H9 (cell line): ENCODE data around the gene PRMT6. TPM values are rescaled to one million over a fixed set of nuclear protein-coding genes. Genes with fewer than 3 reads are reported as not detected.

Experiments used
- DNase-seq: peaks from one replicate; pipeline ENCODE4 v3.0.0-alpha.2; 2017
- H2AFZ ChIP-seq: one replicate; pipeline ENCODE4 v1.6.1; 2013; ENCODE audit warnings: mild to moderate bottlenecking, low read length, control low read depth, moderate library complexity
- H2AK5ac ChIP-seq: 2 replicates; pipeline ENCODE4 v1.6.1; 2013; ENCODE audit warnings: low read length, control low read depth, mixed read lengths; ENCODE audit not compliant: insufficient read length
- H2BK120ac ChIP-seq: one replicate; pipeline ENCODE4 v1.6.1; 2013; ENCODE audit warnings: low read depth, mild to moderate bottlenecking, low read length, control low read depth, inconsistent platforms; ENCODE audit not compliant: poor library complexity, severe bottlenecking
- H2BK12ac ChIP-seq: 2 replicates; pipeline ENCODE4 v1.6.1; 2013; ENCODE audit warnings: low read length, control low read depth, mixed read lengths, low read depth; ENCODE audit not compliant: insufficient read length
- H2BK15ac ChIP-seq: 2 replicates; pipeline ENCODE4 v1.6.1; 2013; ENCODE audit warnings: low read depth, low read length, control low read depth
- H2BK20ac ChIP-seq: one replicate; pipeline ENCODE4 v1.6.1; 2013; ENCODE audit warnings: low read depth, mild to moderate bottlenecking, low read length, control low read depth, inconsistent platforms; ENCODE audit not compliant: poor library complexity, severe bottlenecking
- H2BK5ac ChIP-seq: 2 replicates; pipeline ENCODE4 v1.6.1; 2013; ENCODE audit warnings: low read length, control low read depth, mixed read lengths; ENCODE audit not compliant: insufficient read length
- H3K14ac ChIP-seq: 2 replicates; pipeline ENCODE4 v1.6.1; 2013; ENCODE audit warnings: low read length, control low read depth; ENCODE audit not compliant: insufficient read depth
- H3K18ac ChIP-seq: 2 replicates; pipeline ENCODE4 v1.6.1; 2013; ENCODE audit warnings: low read depth, mild to moderate bottlenecking, mixed read lengths, low read length, control low read depth; ENCODE audit not compliant: insufficient read length
- H3K23ac ChIP-seq: 2 replicates; pipeline ENCODE4 v1.6.1; 2013; ENCODE audit warnings: low read length, control low read depth, mixed read lengths, low read depth; ENCODE audit not compliant: insufficient read length
- H3K23me2 ChIP-seq: 2 replicates; pipeline ENCODE4 v1.6.1; 2013; ENCODE audit warnings: low read depth, mild to moderate bottlenecking, mixed read lengths, low read length, control low read depth; ENCODE audit not compliant: insufficient read length, poor library complexity, severe bottlenecking
- H3K27ac ChIP-seq: 2 replicates; pipeline ENCODE4 v1.5.1; 2013; ENCODE audit warnings: low read length, control low read depth, mixed read lengths, low read depth; ENCODE audit not compliant: insufficient read length
- H3K27me3 ChIP-seq: 2 replicates; pipeline ENCODE4 v1.6.1; 2013; ENCODE audit warnings: low read length, control low read depth, inconsistent platforms; ENCODE audit not compliant: insufficient read depth
- H3K4ac ChIP-seq: 2 replicates; pipeline ENCODE4 v1.6.1; 2013; ENCODE audit warnings: low read depth, mild to moderate bottlenecking, control low read depth, inconsistent platforms, low read length, moderate library complexity
- H3K4me1 ChIP-seq: 2 replicates; pipeline ENCODE4 v1.6.1; 2013; ENCODE audit warnings: low read length, control low read depth, inconsistent platforms; ENCODE audit not compliant: insufficient read depth
- H3K4me2 ChIP-seq: 2 replicates; pipeline ENCODE4 v1.6.1; 2013; ENCODE audit warnings: low read length, control low read depth, mixed read lengths; ENCODE audit not compliant: insufficient read length, insufficient read depth
- H3K56ac ChIP-seq: 2 replicates; pipeline ENCODE4 v1.6.1; 2013; ENCODE audit warnings: low read depth, mild to moderate bottlenecking, mixed read lengths, low read length, control low read depth; ENCODE audit not compliant: insufficient read length
- H3K79me1 ChIP-seq: 2 replicates; pipeline ENCODE4 v1.6.1; 2013; ENCODE audit warnings: low read depth, mild to moderate bottlenecking, moderate library complexity, low read length, control low read depth, inconsistent platforms; ENCODE audit not compliant: insufficient read depth, poor library complexity, severe bottlenecking
- H3K79me2 ChIP-seq: 2 replicates; pipeline ENCODE4 v1.6.1; 2013; ENCODE audit warnings: low read length, control low read depth, inconsistent platforms; ENCODE audit not compliant: insufficient read depth
- H3K9ac ChIP-seq: 2 replicates; pipeline ENCODE4 v1.6.1; 2013; ENCODE audit warnings: low read length, control low read depth, mixed read lengths; ENCODE audit not compliant: insufficient read length; ENCODE audit errors: extremely low read depth
- H3K9me3 ChIP-seq: one replicate; pipeline ENCODE4 v1.6.1; 2013; ENCODE audit warnings: low read depth, low read length, inconsistent platforms; ENCODE audit not compliant: control insufficient read depth
- H3T11ph ChIP-seq: one replicate; pipeline ENCODE4 v1.6.1; 2013; ENCODE audit warnings: mild to moderate bottlenecking, low read length, control low read depth, inconsistent platforms
- H4K20me1 ChIP-seq: one replicate; pipeline ENCODE4 v1.6.1; 2013; ENCODE audit not compliant: control insufficient read depth, insufficient read length, insufficient read depth
- H4K5ac ChIP-seq: 2 replicates; pipeline ENCODE4 v1.6.1; 2013; ENCODE audit warnings: low read depth, mild to moderate bottlenecking, mixed read lengths, low read length, control low read depth; ENCODE audit not compliant: insufficient read length
- H4K8ac ChIP-seq: replicated peaks from 2 replicates; pipeline ENCODE4 v1.6.1; 2013; ENCODE audit warnings: low read length, control low read depth, mixed read lengths, low read depth; ENCODE audit not compliant: insufficient read length
- H4K91ac ChIP-seq: 2 replicates; pipeline ENCODE4 v1.6.1; 2013; ENCODE audit warnings: low read depth, mild to moderate bottlenecking, moderate library complexity, mixed read lengths, low read length, control low read depth; ENCODE audit not compliant: insufficient read length
- H3K27ac Mint-ChIP-seq, 3 experiments: 2 replicates in 2 of 3; 3 replicates in 1 of 3; pipeline ENCODE4 v1.8.0; 2020 to 2021; ENCODE audit warnings: mixed read lengths in 3 of 3, mild to moderate bottlenecking in 1 of 3, moderate library complexity in 1 of 3
- H3K27me3 Mint-ChIP-seq: 2 replicates; pipeline ENCODE4 v1.8.0; 2021; ENCODE audit warnings: low read depth, mild to moderate bottlenecking, moderate library complexity, mixed read lengths
- H3K36me3 Mint-ChIP-seq, 3 experiments: 2 replicates in 2 of 3; 3 replicates in 1 of 3; pipeline ENCODE4 v1.8.0; 2020 to 2021; ENCODE audit warnings: low read depth in 3 of 3, mixed read lengths in 3 of 3; ENCODE audit not compliant: insufficient read depth in 1 of 3
- H3K4me1 Mint-ChIP-seq, 2 experiments: 2 replicates each; pipeline ENCODE4 v1.8.0; 2020; ENCODE audit warnings: mixed read lengths in 2 of 2
- H3K4me3 Mint-ChIP-seq, 2 experiments: 2 replicates in 1 of 2; 3 replicates in 1 of 2; pipeline ENCODE4 v1.8.0; 2020 to 2021; ENCODE audit warnings: mild to moderate bottlenecking in 2 of 2, mixed read lengths in 2 of 2, moderate library complexity in 1 of 2
- H3K9me3 Mint-ChIP-seq, 2 experiments: 2 replicates in 1 of 2; 3 replicates in 1 of 2; pipeline ENCODE4 v1.8.0; 2020; ENCODE audit warnings: mild to moderate bottlenecking in 2 of 2, mixed read lengths in 2 of 2, moderate library complexity in 1 of 2
- WGBS: extraction: QIAGEN DNeasy Blood & Tissue Kit; methylation state at CpG from one replicate; pipeline ENCODE4 v1.1.7; 2013; ENCODE audit warnings: missing lambda C conversion rate, low lambda C conversion rate, mixed read lengths; ENCODE audit not compliant: insufficient read length; ENCODE audit errors: extremely low coverage; 5-methylcytosine and 5-hydroxymethylcytosine counted together
- total RNA-seq: library from RNA; stranded (reverse); gene quantifications from 2 replicates; pipeline ENCODE4 v1.2.1, GENCODE V29; 2021
- TF ChIP-seq, protein P1 (sequence below): fragments of 200-600 bp; sonication (generic); conservative IDR thresholded peaks from 3 replicates; pipeline ENCODE4 v1.8.0; 2021; ENCODE audit warnings: antibody characterized with exemption, mild to moderate bottlenecking

Gene PRMT6
- total RNA-seq, 1 experiment from 2014 or later, result 37.5 TPM

DNA sequence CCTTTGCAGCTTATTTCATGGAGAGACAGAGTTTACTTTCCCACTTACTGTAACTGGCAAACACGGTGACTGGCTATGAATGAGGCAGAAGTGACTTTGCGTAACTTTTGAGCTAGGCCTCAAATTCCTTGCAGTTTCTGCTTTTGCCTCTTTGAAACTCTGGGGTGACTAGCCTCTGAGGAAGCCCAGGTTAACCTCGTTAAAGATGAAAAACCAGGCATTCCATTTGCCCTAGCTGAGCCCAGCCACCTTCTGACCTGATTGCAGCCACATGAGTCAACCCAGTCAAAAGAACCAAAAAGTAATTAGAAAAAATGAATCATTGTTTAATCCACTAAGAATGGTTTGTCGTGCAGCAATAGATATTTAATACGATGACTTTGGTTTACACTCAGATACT lies 20.4 kb downstream of the PRMT6 start:
- H3K4me1 ChIP-seq, result no peaks in the 10 kb centered on the region; the same call in 1 of the 2 replicates
- no peak overlapping the region for H3K4me3 Mint-ChIP-seq
- no peak overlapping the region for H3K27ac ChIP-seq
- no peaks in the 10 kb centered on the region for H3K9me3 Mint-ChIP-seq
- no peak overlapping the region for H3K14ac ChIP-seq
- H2BK20ac ChIP-seq, result no peak overlapping the region
- no peak overlapping the region for H4K8ac ChIP-seq
- DNase-seq, result no peak
- H3K27me3 Mint-ChIP-seq, result no peaks in the 10 kb centered on the region
- no CpG with 5 or more reads among the region's 5 CpGs for WGBS
- no peak overlapping the region for H2AK5ac ChIP-seq
- no peak overlapping the region for H4K91ac ChIP-seq
- no peaks in the 10 kb centered on the region for H4K20me1 ChIP-seq
- TF ChIP-seq, protein P1, sequence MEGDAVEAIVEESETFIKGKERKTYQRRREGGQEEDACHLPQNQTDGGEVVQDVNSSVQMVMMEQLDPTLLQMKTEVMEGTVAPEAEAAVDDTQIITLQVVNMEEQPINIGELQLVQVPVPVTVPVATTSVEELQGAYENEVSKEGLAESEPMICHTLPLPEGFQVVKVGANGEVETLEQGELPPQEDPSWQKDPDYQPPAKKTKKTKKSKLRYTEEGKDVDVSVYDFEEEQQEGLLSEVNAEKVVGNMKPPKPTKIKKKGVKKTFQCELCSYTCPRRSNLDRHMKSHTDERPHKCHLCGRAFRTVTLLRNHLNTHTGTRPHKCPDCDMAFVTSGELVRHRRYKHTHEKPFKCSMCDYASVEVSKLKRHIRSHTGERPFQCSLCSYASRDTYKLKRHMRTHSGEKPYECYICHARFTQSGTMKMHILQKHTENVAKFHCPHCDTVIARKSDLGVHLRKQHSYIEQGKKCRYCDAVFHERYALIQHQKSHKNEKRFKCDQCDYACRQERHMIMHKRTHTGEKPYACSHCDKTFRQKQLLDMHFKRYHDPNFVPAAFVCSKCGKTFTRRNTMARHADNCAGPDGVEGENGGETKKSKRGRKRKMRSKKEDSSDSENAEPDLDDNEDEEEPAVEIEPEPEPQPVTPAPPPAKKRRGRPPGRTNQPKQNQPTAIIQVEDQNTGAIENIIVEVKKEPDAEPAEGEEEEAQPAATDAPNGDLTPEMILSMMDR, result no peak
- no peak overlapping the region for H3K9ac ChIP-seq
- H3K56ac ChIP-seq, result no peak overlapping the region
- H3K79me1 ChIP-seq, result no peaks in the 10 kb centered on the region
- no peak overlapping the region for H3K18ac ChIP-seq
- H3T11ph ChIP-seq, result no peak overlapping the region
- H3K27ac Mint-ChIP-seq, result peak overlapping the region in 2 of 3 experiments; percentile 40 to 83; a peak in 2 of 7 replicates
- no peaks in the 10 kb centered on the region for H3K27me3 ChIP-seq
- no peak overlapping the region for H2BK120ac ChIP-seq
- peak overlapping the region; percentile 80 for H2AFZ ChIP-seq
- no peaks in the 10 kb centered on the region for H3K79me2 ChIP-seq
- no peaks in the 10 kb centered on the region for H3K36me3 Mint-ChIP-seq
- H3K9me3 ChIP-seq, result no peaks in the 10 kb centered on the region
- no peak overlapping the region for H2BK15ac ChIP-seq
- no peak overlapping the region for H3K4ac ChIP-seq
- H2BK5ac ChIP-seq, result no peak overlapping the region
- no peaks in the 10 kb centered on the region for H3K23me2 ChIP-seq
- no peak overlapping the region for H2BK12ac ChIP-seq
- H3K4me1 Mint-ChIP-seq, result 0 out of 4 replicates have a peak, but pooled peaks cover 0 to 4% of the 10 kb centered on the region in 2 experiments
- H4K5ac ChIP-seq, result no peak overlapping the region
- H3K23ac ChIP-seq, result no peak overlapping the region
- no peak overlapping the region for H3K4me2 ChIP-seq
